Astrocyte (in vitro differentiated cells and primary cell): ENCODE results near the gene ZER1. TPM values are rescaled to one million over a fixed set of nuclear protein-coding genes. Genes with fewer than 3 reads are reported as not detected.

ENCODE experiments used
- DNase-seq: peaks from one replicate; pipeline ENCODE4 v3.0.0-alpha.2; 2010; ENCODE audit warnings: low read depth
- FAIRE-seq: peaks from 2 replicates; lab custom pipeline; 2011; peaks lifted over from hg19 to GRCh38; lab: Jason Lieb, UNC
- H2AFZ ChIP-seq: 2 replicates; pipeline ENCODE4 v1.6.0; 2012; ENCODE audit warnings: low read depth, low read length, inconsistent platforms
- H3K27ac ChIP-seq: 2 replicates; pipeline ENCODE4 v1.5.1; 2011; ENCODE audit warnings: low read depth, low read length, inconsistent platforms
- H3K27me3 ChIP-seq: 2 replicates; pipeline ENCODE4 v1.6.0; 2011; ENCODE audit warnings: low read length, inconsistent platforms; ENCODE audit not compliant: insufficient read depth
- H3K36me3 ChIP-seq: 2 replicates; pipeline ENCODE4 v1.5.1; 2011; ENCODE audit warnings: low read length, inconsistent platforms; ENCODE audit not compliant: insufficient read depth
- H3K4me1 ChIP-seq: 2 replicates; pipeline ENCODE4 v1.5.1; 2011; ENCODE audit warnings: low read length, inconsistent platforms; ENCODE audit not compliant: insufficient read depth
- H3K4me2 ChIP-seq: 2 replicates; pipeline ENCODE4 v1.6.0; 2012; ENCODE audit warnings: low read length, inconsistent platforms
- H3K4me3 ChIP-seq: 2 replicates; pipeline ENCODE4 v1.5.1; 2011; ENCODE audit warnings: low read depth, mild to moderate bottlenecking, low read length, inconsistent platforms; ENCODE audit not compliant: insufficient read depth
- H3K79me2 ChIP-seq: 2 replicates; pipeline ENCODE4 v1.6.0; 2012; ENCODE audit warnings: mild to moderate bottlenecking, low read length, inconsistent platforms; ENCODE audit not compliant: insufficient read depth
- H3K9ac ChIP-seq: 2 replicates; pipeline ENCODE4 v1.6.0; 2012; ENCODE audit warnings: mild to moderate bottlenecking, low read length, inconsistent platforms
- H3K9me3 ChIP-seq: 2 replicates; pipeline ENCODE4 v1.5.1; 2012; ENCODE audit warnings: low read depth, mild to moderate bottlenecking, low read length, inconsistent platforms; ENCODE audit not compliant: insufficient read depth
- H4K20me1 ChIP-seq: 2 replicates; pipeline ENCODE4 v1.6.0; 2012; ENCODE audit warnings: low read length, inconsistent platforms; ENCODE audit not compliant: insufficient read depth
- H3K27ac Mint-ChIP-seq: one replicate; pipeline ENCODE4 v1.8.0; 2021; ENCODE audit warnings: mild to moderate bottlenecking, mixed read lengths; ENCODE audit not compliant: unreplicated experiment
- H3K27me3 Mint-ChIP-seq: one replicate; pipeline ENCODE4 v1.8.0; 2021; ENCODE audit warnings: low read depth, mixed read lengths; ENCODE audit not compliant: unreplicated experiment
- H3K36me3 Mint-ChIP-seq: one replicate; pipeline ENCODE4 v1.8.0; 2021; ENCODE audit warnings: low read depth, mixed read lengths; ENCODE audit not compliant: unreplicated experiment
- H3K4me1 Mint-ChIP-seq: one replicate; pipeline ENCODE4 v1.8.0; 2021; ENCODE audit warnings: low read depth, mixed read lengths; ENCODE audit not compliant: unreplicated experiment
- H3K4me3 Mint-ChIP-seq: one replicate; pipeline ENCODE4 v1.8.0; 2021; ENCODE audit warnings: mild to moderate bottlenecking, moderate library complexity, mixed read lengths; ENCODE audit not compliant: unreplicated experiment
- H3K9me3 Mint-ChIP-seq: one replicate; pipeline ENCODE4 v1.8.0; 2021; ENCODE audit warnings: mild to moderate bottlenecking, mixed read lengths; ENCODE audit not compliant: unreplicated experiment
- CTCF ChIP-seq: IDR thresholded peaks from 2 replicates; pipeline ENCODE4 v1.5.1; 2011; ENCODE audit warnings: low read depth, mild to moderate bottlenecking, inconsistent platforms, low read length, moderate library complexity; ENCODE audit not compliant: insufficient read depth
- EZH2 ChIP-seq: IDR thresholded peaks from 2 replicates; pipeline ENCODE4 v1.6.1; 2012; ENCODE audit warnings: mild to moderate bottlenecking, low read length, inconsistent platforms; ENCODE audit not compliant: insufficient read depth
- total RNA-seq: library from RNA; stranded (reverse); gene quantifications from 2 replicates; pipeline ENCODE4 v1.2.1, GENCODE V29; 2021

The ZER1 gene
- total RNA-seq, 1 donor from 2014 or later = 31.0 TPM

GRCh38 chr9:128728298-128728697, 43.4 kb downstream of the ZER1 start:
- H3K79me2 ChIP-seq = no peaks in the 10 kb centered on the region
- DNase-seq (no peak), FAIRE-seq (no peak)
- no peak overlapping the region for H3K4me3 ChIP-seq
- H3K36me3 ChIP-seq = no peaks in the 10 kb centered on the region
- TF ChIP-seq CTCF (no peak), EZH2 (no peak)
- H3K27ac Mint-ChIP-seq = no peak overlapping the region
- peaks cover 7% of the 10 kb centered on the region for H3K4me1 ChIP-seq
- H2AFZ ChIP-seq = no peak overlapping the region
- no peak overlapping the region for H3K4me2 ChIP-seq
- H3K4me1 Mint-ChIP-seq = peaks cover 3% of the 10 kb centered on the region
- no peak overlapping the region for H3K9ac ChIP-seq
- H3K27me3 Mint-ChIP-seq = no peaks in the 10 kb centered on the region
- H4K20me1 ChIP-seq = no peaks in the 10 kb centered on the region
- H3K36me3 Mint-ChIP-seq = peaks cover 4% of the 10 kb centered on the region
- H3K27me3 ChIP-seq = no peaks in the 10 kb centered on the region
- no peaks in the 10 kb centered on the region for H3K9me3 ChIP-seq
- H3K4me3 Mint-ChIP-seq = no peak overlapping the region
- no peaks in the 10 kb centered on the region for H3K9me3 Mint-ChIP-seq
- no peak overlapping the region for H3K27ac ChIP-seq

GRCh38 chr9:128727640-128728248, 44.0 kb downstream of the ZER1 start:
- H3K4me3 ChIP-seq = no peak overlapping the region

More at GRCh38 chr9:128727640-128728248, 44.0 kb downstream of the ZER1 start:
- Histone ChIP-seq H3K4me1 (peaks cover 7% of the 10 kb centered on the region), H4K20me1 (no peaks in the 10 kb centered on the region), H3K9me3 (no peaks in the 10 kb centered on the region), H2AFZ (no peak overlapping the region), H3K9ac (no peak overlapping the region), H3K27me3 (no peaks in the 10 kb centered on the region), H3K79me2 (no peaks in the 10 kb centered on the region), H3K27ac (no peak overlapping the region), H3K36me3 (no peaks in the 10 kb centered on the region), H3K4me2 (no peak overlapping the region)
- TF ChIP-seq EZH2 = no peak
- no peak for TF ChIP-seq CTCF
- no peak overlapping the region for H3K27ac Mint-ChIP-seq
- peaks cover 4% of the 10 kb centered on the region for H3K36me3 Mint-ChIP-seq
- H3K9me3 Mint-ChIP-seq = no peaks in the 10 kb centered on the region
- FAIRE-seq (no peak), DNase-seq (no peak)
- H3K27me3 Mint-ChIP-seq = no peaks in the 10 kb centered on the region
- no peak overlapping the region for H3K4me3 Mint-ChIP-seq
- H3K4me1 Mint-ChIP-seq = peaks cover 3% of the 10 kb centered on the region
